Testis (tissue), 2 donors: ENCODE data around the gene MND1.

Source experiments
- POLR2A ChIP-seq: fragments of 450-650 bp; IDR thresholded peaks from one replicate; pipeline ENCODE4 v1.6.1; 2017; ENCODE audit warnings: antibody characterized with exemption, mild to moderate bottlenecking, moderate library complexity
- TF ChIP-seq, protein P1 (sequence below), 3 experiments: fragments of 450-650 bp in 2 of 3; fragments of 200-600 bp in 1 of 3; sonication (generic) in 1 of 3; IDR thresholded peaks; one replicate each; pipeline ENCODE4 v1.5.1; 2016 to 2019; ENCODE audit warnings: antibody characterized with exemption in 3 of 3, mild to moderate bottlenecking in 2 of 3, moderate library complexity in 1 of 3

- TF ChIP-seq, protein P1, sequence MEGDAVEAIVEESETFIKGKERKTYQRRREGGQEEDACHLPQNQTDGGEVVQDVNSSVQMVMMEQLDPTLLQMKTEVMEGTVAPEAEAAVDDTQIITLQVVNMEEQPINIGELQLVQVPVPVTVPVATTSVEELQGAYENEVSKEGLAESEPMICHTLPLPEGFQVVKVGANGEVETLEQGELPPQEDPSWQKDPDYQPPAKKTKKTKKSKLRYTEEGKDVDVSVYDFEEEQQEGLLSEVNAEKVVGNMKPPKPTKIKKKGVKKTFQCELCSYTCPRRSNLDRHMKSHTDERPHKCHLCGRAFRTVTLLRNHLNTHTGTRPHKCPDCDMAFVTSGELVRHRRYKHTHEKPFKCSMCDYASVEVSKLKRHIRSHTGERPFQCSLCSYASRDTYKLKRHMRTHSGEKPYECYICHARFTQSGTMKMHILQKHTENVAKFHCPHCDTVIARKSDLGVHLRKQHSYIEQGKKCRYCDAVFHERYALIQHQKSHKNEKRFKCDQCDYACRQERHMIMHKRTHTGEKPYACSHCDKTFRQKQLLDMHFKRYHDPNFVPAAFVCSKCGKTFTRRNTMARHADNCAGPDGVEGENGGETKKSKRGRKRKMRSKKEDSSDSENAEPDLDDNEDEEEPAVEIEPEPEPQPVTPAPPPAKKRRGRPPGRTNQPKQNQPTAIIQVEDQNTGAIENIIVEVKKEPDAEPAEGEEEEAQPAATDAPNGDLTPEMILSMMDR (IDR thresholded peaks at IDR 0.05) = no peak
- TF ChIP-seq POLR2A = no peak
Observed at GRCh38 chr4:153418558-153418957, 74.1 kb downstream of the MND1 start.
